Activated T-cell treated with anti-CD3 and anti-CD28 coated beads, Interleukin-2, amount 50 U/mL, for 72 hours (primary cell): ENCODE data around the gene DDAH2. TPM values are rescaled to one million over a fixed set of nuclear protein-coding genes. Genes with fewer than 3 reads are reported as not detected.
A peak's percentile ranks its signal among the peaks of the same experiment; 100 is the strongest.
"Not testable (repeated sequence)": the region's sequence is repeated elsewhere in the genome, so short reads cannot be mapped to it uniquely, and the experiment has no call there.

Experiments used
- ATAC-seq, 2 donors: fragments of 150-1000 bp; cut with Tn5 transposase; replicated peaks in 1 of 2; 2 replicates each; pipeline ENCODE4 v1.10.0; 2021; ENCODE audit warnings: moderate library complexity in 2 of 2, mild to moderate bottlenecking in 1 of 2
- DNase-seq, 2 donors: peaks; one replicate each; pipeline ENCODE4 v3.0.0; 2021 to 2022; ENCODE audit warnings: mixed read lengths in 1 of 2
- H3K27ac Mint-ChIP-seq: one replicate; pipeline ENCODE4 v1.8.0; 2022; ENCODE audit warnings: mild to moderate bottlenecking, moderate library complexity, mixed read lengths
- H3K27me3 Mint-ChIP-seq: one replicate; pipeline ENCODE4 v1.8.0; 2022; ENCODE audit warnings: low read depth, mixed read lengths
- H3K36me3 Mint-ChIP-seq, 2 donors: one replicate each; pipeline ENCODE4 v1.8.0; 2022; ENCODE audit warnings: mixed read lengths in 2 of 2, mild to moderate bottlenecking in 1 of 2; ENCODE audit not compliant: insufficient read depth in 2 of 2
- H3K4me1 Mint-ChIP-seq: one replicate; pipeline ENCODE4 v1.8.0; 2022; ENCODE audit warnings: low read depth, mixed read lengths
- H3K4me3 Mint-ChIP-seq, 2 donors: one replicate each; pipeline ENCODE4 v1.8.0; 2022; ENCODE audit warnings: mild to moderate bottlenecking in 2 of 2, mixed read lengths in 2 of 2, moderate library complexity in 2 of 2
- H3K9me3 Mint-ChIP-seq, 2 donors: one replicate each; pipeline ENCODE4 v1.8.0; 2022; ENCODE audit warnings: mixed read lengths in 2 of 2
- total RNA-seq, 2 donors: library from RNA; stranded (reverse); gene quantifications; one replicate each; pipeline ENCODE4 v1.2.3, GENCODE V29; 2022

Gene DDAH2
- total RNA-seq, 2 donors from 2014 or later: 19.0 to 19.6 TPM

- peaks cover 6% of the 10 kb centered on the region for H3K27me3 Mint-ChIP-seq
- peak in 1 of 2 donors; percentile 38 for ATAC-seq
- H3K4me3 Mint-ChIP-seq: no peak overlapping the region
- peaks cover 15% of the 10 kb centered on the region for H3K4me1 Mint-ChIP-seq
- H3K27ac Mint-ChIP-seq: no peak overlapping the region
- no peaks in the 10 kb centered on the region for H3K9me3 Mint-ChIP-seq
- no peak for DNase-seq
- no peaks in the 10 kb centered on the region for H3K36me3 Mint-ChIP-seq
Measured at GRCh38 chr6:31711233-31711632, 17.9 kb downstream of the DDAH2 start.

GRCh38 chr6:31710523-31711219 is 18.4 kb downstream of the DDAH2 start:
- H3K36me3 Mint-ChIP-seq: no peaks in the 10 kb centered on the region
- H3K9me3 Mint-ChIP-seq: no peaks in the 10 kb centered on the region
- ATAC-seq (no peak), DNase-seq (no peak)
- H3K27me3 Mint-ChIP-seq: peaks cover 6% of the 10 kb centered on the region
- H3K4me3 Mint-ChIP-seq: peak overlapping the region in 1 of 2 donors; percentile 20
- no peak overlapping the region for H3K27ac Mint-ChIP-seq
- H3K4me1 Mint-ChIP-seq: peaks cover 15% of the 10 kb centered on the region

- DNase-seq, H3K9me3 Mint-ChIP-seq, H3K4me3 Mint-ChIP-seq, H3K27me3 Mint-ChIP-seq, H3K27ac Mint-ChIP-seq, H3K36me3 Mint-ChIP-seq, ATAC-seq: not testable (repeated sequence)
- H3K4me1 Mint-ChIP-seq: peaks cover 12% of the 10 kb centered on the region
Measured at GRCh38 chr6:31709157-31709556, 19.9 kb downstream of the DDAH2 start.

GRCh38 chr6:31708224-31708623 is 20.9 kb downstream of the DDAH2 start:
- Mint-ChIP-seq H3K36me3 (no peaks in the 10 kb centered on the region), H3K4me1 (peaks cover 17% of the 10 kb centered on the region), H3K4me3 (no peak overlapping the region), H3K27me3 (no peaks in the 10 kb centered on the region), H3K9me3 (no peaks in the 10 kb centered on the region), H3K27ac (no peak overlapping the region)
- ATAC-seq (no peak), DNase-seq (no peak)

GRCh38 chr6:31707701-31708100 is 21.4 kb downstream of the DDAH2 start:
- H3K27me3 Mint-ChIP-seq: no peaks in the 10 kb centered on the region
- DNase-seq (no peak), ATAC-seq (no peak)
- peaks cover 18% of the 10 kb centered on the region for H3K4me1 Mint-ChIP-seq
- H3K9me3 Mint-ChIP-seq: no peaks in the 10 kb centered on the region
- H3K27ac Mint-ChIP-seq: no peak overlapping the region
- peaks cover under 1% of the 10 kb centered on the region in 2 donors for H3K36me3 Mint-ChIP-seq
- H3K4me3 Mint-ChIP-seq: no peak overlapping the region

- DNase-seq: no peak
- no peak for ATAC-seq
- H3K9me3 Mint-ChIP-seq: no peaks in the 10 kb centered on the region
- H3K4me3 Mint-ChIP-seq: no peak within 1 kb of the TSS
- H3K27ac Mint-ChIP-seq: no peak within 1 kb of the TSS
- H3K36me3 Mint-ChIP-seq: peaks cover 6% of the 10 kb centered on the region in 2 donors
- H3K4me1 Mint-ChIP-seq: peaks cover 27% of the 10 kb centered on the region
- H3K27me3 Mint-ChIP-seq: no peaks in the 10 kb centered on the region
Measured at GRCh38 chr6:31706599-31706998, 22.5 kb downstream of the DDAH2 start, which contains the start of gene LY6G6F. Gene LY6G6F, plus strand, starts transcription at chr6:31706866. Its CDS starts 41 bp downstream, at chr6:31706907.

GRCh38 chr6:31705931-31706330 is 23.2 kb downstream of the DDAH2 start:
- peaks cover 6% of the 10 kb centered on the region in 2 donors for H3K36me3 Mint-ChIP-seq
- no peak for ATAC-seq

GRCh38 chr6:31702819-31703716 is 26.0 kb downstream of the DDAH2 start, which contains the start of gene ABHD16A:
Gene ABHD16A, minus strand, starts transcription at chr6:31703324. Its CDS starts 43 bp downstream, at chr6:31703281.
- H3K9me3 Mint-ChIP-seq: no peaks in the 10 kb centered on the region
- peak; percentile 97 to 98 for DNase-seq
- H3K36me3 Mint-ChIP-seq: peaks cover 6% of the 10 kb centered on the region in 2 donors
- H3K27me3 Mint-ChIP-seq: no peaks in the 10 kb centered on the region
- peaks cover 30% of the 10 kb centered on the region for H3K4me1 Mint-ChIP-seq
- H3K4me3 Mint-ChIP-seq: peak within 1 kb of the TSS; percentile 87 to 90
- peak within 1 kb of the TSS; percentile 95 for H3K27ac Mint-ChIP-seq
- peak; percentile 97 for ATAC-seq

More at GRCh38 chr6:31705931-31706330, 23.2 kb downstream of the DDAH2 start:
- Mint-ChIP-seq H3K4me3 (no peak overlapping the region), H3K9me3 (no peaks in the 10 kb centered on the region), H3K27ac (no peak overlapping the region), H3K27me3 (no peaks in the 10 kb centered on the region), H3K4me1 (peaks cover 29% of the 10 kb centered on the region)
- no peak for DNase-seq

- no peaks in the 10 kb centered on the region for H3K27me3 Mint-ChIP-seq
- DNase-seq: peak; percentile 36 to 45
Measured at GRCh38 chr6:31702405-31702818, 26.7 kb downstream of the DDAH2 start.

GRCh38 chr6:31701666-31702404 is 27.3 kb downstream of the DDAH2 start:
- Mint-ChIP-seq H3K27ac (peak overlapping the region; percentile 95), H3K4me3 (peak overlapping the region; percentile 87 to 90), H3K4me1 (peaks cover 40% of the 10 kb centered on the region), H3K27me3 (no peaks in the 10 kb centered on the region), H3K9me3 (no peaks in the 10 kb centered on the region), H3K36me3 (peaks cover 6 to 9% of the 10 kb centered on the region in 2 donors)
- no peak for ATAC-seq
- DNase-seq: no peak

More at GRCh38 chr6:31702405-31702818, 26.7 kb downstream of the DDAH2 start:
- peak; percentile 13 to 24 for ATAC-seq
- H3K4me1 Mint-ChIP-seq: peaks cover 37% of the 10 kb centered on the region
- peak overlapping the region; percentile 95 for H3K27ac Mint-ChIP-seq
- peak overlapping the region; percentile 87 to 90 for H3K4me3 Mint-ChIP-seq
- H3K36me3 Mint-ChIP-seq: peaks cover 6 to 9% of the 10 kb centered on the region in 2 donors
- H3K9me3 Mint-ChIP-seq: no peaks in the 10 kb centered on the region

GRCh38 chr6:31700740-31701401 is 28.2 kb downstream of the DDAH2 start:
- H3K9me3 Mint-ChIP-seq: no peaks in the 10 kb centered on the region
- ATAC-seq (no peak), DNase-seq (no peak)
- peaks cover 9 to 11% of the 10 kb centered on the region in 2 donors for H3K36me3 Mint-ChIP-seq
- no peak overlapping the region for H3K27ac Mint-ChIP-seq
- peaks cover 40% of the 10 kb centered on the region for H3K4me1 Mint-ChIP-seq
- peak overlapping the region; percentile 87 to 90 for H3K4me3 Mint-ChIP-seq
- H3K27me3 Mint-ChIP-seq: no peaks in the 10 kb centered on the region

GRCh38 chr6:31697555-31697954 is 31.5 kb downstream of the DDAH2 start:
- Mint-ChIP-seq H3K27me3 (no peaks in the 10 kb centered on the region), H3K36me3 (peaks cover 7 to 9% of the 10 kb centered on the region in 2 donors), H3K27ac (peak overlapping the region; percentile 79), H3K4me1 (peaks cover 30% of the 10 kb centered on the region), H3K9me3 (no peaks in the 10 kb centered on the region), H3K4me3 (peak overlapping the region; percentile 2 to 50)
- peak in 1 of 2 donors; percentile 23 for DNase-seq
- peak; percentile 43 to 76 for ATAC-seq
